ENCODE measurements around the gene ZNF746.

DNA sequence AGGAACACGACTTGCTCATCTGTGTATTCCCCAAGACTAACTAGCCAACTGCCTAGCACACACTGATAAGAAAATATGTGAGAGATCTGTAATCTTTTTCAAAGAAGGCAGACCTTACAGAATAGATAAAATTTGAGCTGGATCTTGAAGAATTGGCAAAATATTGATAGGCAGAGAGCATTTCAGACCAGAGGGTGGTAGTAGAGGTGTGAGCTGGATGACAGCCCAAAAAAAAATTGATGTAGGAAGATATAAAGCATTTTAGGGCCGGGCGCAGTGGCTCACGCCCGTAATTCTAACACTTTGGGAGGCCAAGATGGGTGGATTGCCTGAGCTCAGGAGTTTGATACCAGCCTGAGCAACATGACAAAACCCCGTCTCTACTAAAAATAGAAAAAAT, 1.2 kb upstream of the ZNF746 start:
- TF ChIP-seq OSR1 (CRISPR knock-in tag; IDR thresholded peaks at IDR 0.05), result no peak
- TF ChIP-seq ZFP3 (CRISPR knock-in tag; IDR thresholded peaks at IDR 0.05), result no peak
- TF ChIP-seq, protein P1, sequence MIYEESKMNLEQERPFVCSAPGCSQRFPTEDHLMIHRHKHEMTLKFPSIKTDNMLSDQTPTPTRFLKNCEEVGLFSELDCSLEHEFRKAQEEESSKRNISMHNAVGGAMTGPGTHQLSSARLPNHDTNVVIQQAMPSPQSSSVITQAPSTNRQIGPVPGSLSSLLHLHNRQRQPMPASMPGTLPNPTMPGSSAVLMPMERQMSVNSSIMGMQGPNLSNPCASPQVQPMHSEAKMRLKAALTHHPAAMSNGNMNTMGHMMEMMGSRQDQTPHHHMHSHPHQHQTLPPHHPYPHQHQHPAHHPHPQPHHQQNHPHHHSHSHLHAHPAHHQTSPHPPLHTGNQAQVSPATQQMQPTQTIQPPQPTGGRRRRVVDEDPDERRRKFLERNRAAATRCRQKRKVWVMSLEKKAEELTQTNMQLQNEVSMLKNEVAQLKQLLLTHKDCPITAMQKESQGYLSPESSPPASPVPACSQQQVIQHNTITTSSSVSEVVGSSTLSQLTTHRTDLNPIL (CRISPR knock-in tag; IDR thresholded peaks at IDR 0.05; ENCODE audit: low read depth), result no peak
- TF ChIP-seq ZNF565 (CRISPR knock-in tag; conservative IDR thresholded peaks at IDR 0.05; ENCODE audit: low read depth), result no peak
- no peak for TF ChIP-seq ZC3H10 (CRISPR knock-in tag; IDR thresholded peaks at IDR 0.05)
- no peak for TF ChIP-seq ZNF8 (CRISPR knock-in tag; IDR thresholded peaks at IDR 0.05)
- no peak for TF ChIP-seq ZFP30 (CRISPR knock-in tag; IDR thresholded peaks at IDR 0.05)
- TF ChIP-seq, protein P2, sequence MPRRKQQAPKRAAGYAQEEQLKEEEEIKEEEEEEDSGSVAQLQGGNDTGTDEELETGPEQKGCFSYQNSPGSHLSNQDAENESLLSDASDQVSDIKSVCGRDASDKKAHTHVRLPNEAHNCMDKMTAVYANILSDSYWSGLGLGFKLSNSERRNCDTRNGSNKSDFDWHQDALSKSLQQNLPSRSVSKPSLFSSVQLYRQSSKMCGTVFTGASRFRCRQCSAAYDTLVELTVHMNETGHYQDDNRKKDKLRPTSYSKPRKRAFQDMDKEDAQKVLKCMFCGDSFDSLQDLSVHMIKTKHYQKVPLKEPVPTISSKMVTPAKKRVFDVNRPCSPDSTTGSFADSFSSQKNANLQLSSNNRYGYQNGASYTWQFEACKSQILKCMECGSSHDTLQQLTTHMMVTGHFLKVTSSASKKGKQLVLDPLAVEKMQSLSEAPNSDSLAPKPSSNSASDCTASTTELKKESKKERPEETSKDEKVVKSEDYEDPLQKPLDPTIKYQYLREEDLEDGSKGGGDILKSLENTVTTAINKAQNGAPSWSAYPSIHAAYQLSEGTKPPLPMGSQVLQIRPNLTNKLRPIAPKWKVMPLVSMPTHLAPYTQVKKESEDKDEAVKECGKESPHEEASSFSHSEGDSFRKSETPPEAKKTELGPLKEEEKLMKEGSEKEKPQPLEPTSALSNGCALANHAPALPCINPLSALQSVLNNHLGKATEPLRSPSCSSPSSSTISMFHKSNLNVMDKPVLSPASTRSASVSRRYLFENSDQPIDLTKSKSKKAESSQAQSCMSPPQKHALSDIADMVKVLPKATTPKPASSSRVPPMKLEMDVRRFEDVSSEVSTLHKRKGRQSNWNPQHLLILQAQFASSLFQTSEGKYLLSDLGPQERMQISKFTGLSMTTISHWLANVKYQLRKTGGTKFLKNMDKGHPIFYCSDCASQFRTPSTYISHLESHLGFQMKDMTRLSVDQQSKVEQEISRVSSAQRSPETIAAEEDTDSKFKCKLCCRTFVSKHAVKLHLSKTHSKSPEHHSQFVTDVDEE (CRISPR knock-in tag; IDR thresholded peaks at IDR 0.05), result no peak

Data from SK-N-SH treated with all-trans-retinoic acid at 6 μM for 48 hours (cell line).